Subcutaneous abdominal adipose tissue (tissue), 5 donors: ENCODE results near the gene PTBP1.
A peak's percentile ranks its signal among the peaks of the same experiment; 100 is the strongest.

Experiments
- H3K27ac ChIP-seq: one replicate; pipeline ENCODE4 v1.7.0; 2013; ENCODE audit warnings: low read depth, mild to moderate bottlenecking, inconsistent platforms, low read length, moderate library complexity
- H3K27me3 ChIP-seq, 5 donors: one replicate each; pipeline ENCODE4 v1.7.0; 2013; ENCODE audit warnings: low read length in 5 of 5, inconsistent platforms in 1 of 5; ENCODE audit not compliant: control insufficient read depth in 5 of 5, insufficient read depth in 4 of 5
- H3K36me3 ChIP-seq, 5 donors: one replicate each; pipeline ENCODE4 v1.7.0; 2013; ENCODE audit warnings: low read length in 5 of 5; ENCODE audit not compliant: control insufficient read depth in 5 of 5, insufficient read depth in 5 of 5
- H3K4me1 ChIP-seq, 5 donors: one replicate each; pipeline ENCODE4 v1.7.0; 2013; ENCODE audit warnings: low read length in 5 of 5, mild to moderate bottlenecking in 3 of 5, moderate library complexity in 1 of 5; ENCODE audit not compliant: control insufficient read depth in 5 of 5, insufficient read depth in 5 of 5
- H3K4me3 ChIP-seq, 5 donors: one replicate each; pipeline ENCODE4 v1.7.0; 2013; ENCODE audit warnings: low read length in 5 of 5, low read depth in 1 of 5
- H3K9ac ChIP-seq, 5 donors: one replicate each; pipeline ENCODE4 v1.7.0; 2013; ENCODE audit warnings: low read length in 5 of 5, mild to moderate bottlenecking in 4 of 5, moderate library complexity in 3 of 5
- H3K9me3 ChIP-seq, 5 donors: one replicate each; pipeline ENCODE4 v1.7.0; 2013; ENCODE audit warnings: low read length in 5 of 5; ENCODE audit not compliant: control insufficient read depth in 5 of 5
- donor health status: healthy.
- donor health status: healthy.
- donor health status: healthy.
- donor health status: healthy.
- donor health status: healthy.

Gene PTBP1

GRCh38 chr19:784541-784940 lies 12.7 kb upstream of the PTBP1 start:
- Histone ChIP-seq H3K9me3 (no peaks in the 10 kb centered on the region), H3K27me3 (no peaks in the 10 kb centered on the region), H3K4me1 (peaks cover 5 to 49% (median 27%) of the 10 kb centered on the region in 5 donors), H3K27ac (peak overlapping the region; percentile 46), H3K9ac (no peak overlapping the region), H3K36me3 (no peaks in the 10 kb centered on the region), H3K4me3 (no peak overlapping the region)

- H3K4me3 ChIP-seq = no peak overlapping the region
- no peak overlapping the region for H3K9ac ChIP-seq
- H3K9me3 ChIP-seq = no peaks in the 10 kb centered on the region
- peaks cover 5 to 56% (median 21%) of the 10 kb centered on the region in 5 donors for H3K4me1 ChIP-seq
- no peaks in the 10 kb centered on the region for H3K27me3 ChIP-seq
- no peaks in the 10 kb centered on the region for H3K36me3 ChIP-seq
- H3K27ac ChIP-seq = no peak overlapping the region
Measured at GRCh38 chr19:787536-787935, 9.7 kb upstream of the PTBP1 start.

- Histone ChIP-seq H3K27ac (peak overlapping the region; percentile 50), H3K36me3 (no peaks in the 10 kb centered on the region), H3K27me3 (no peaks in the 10 kb centered on the region), H3K9ac (peak overlapping the region in 1 of 5 donors; percentile 58), H3K9me3 (no peaks in the 10 kb centered on the region), H3K4me3 (peak overlapping the region in 3 of 5 donors; percentile 7 to 45 (median 32)), H3K4me1 (peaks cover 5 to 49% (median 17%) of the 10 kb centered on the region in 5 donors)
Measured at GRCh38 chr19:788686-788982, 8.6 kb upstream of the PTBP1 start.

GRCh38 chr19:788983-789700 lies 8.1 kb upstream of the PTBP1 start:
- Histone ChIP-seq H3K4me3 (peak overlapping the region in 4 of 5 donors; percentile 7 to 45 (median 32)), H3K27me3 (no peaks in the 10 kb centered on the region), H3K36me3 (no peaks in the 10 kb centered on the region), H3K4me1 (peaks cover 5 to 49% (median 17%) of the 10 kb centered on the region in 5 donors), H3K9ac (peak overlapping the region in 2 of 5 donors; percentile 56 to 58), H3K27ac (peak overlapping the region; percentile 50), H3K9me3 (no peaks in the 10 kb centered on the region)

GRCh38 chr19:789701-790060 lies 7.6 kb upstream of the PTBP1 start:
- Histone ChIP-seq H3K4me1 (peaks cover 5 to 45% (median 17%) of the 10 kb centered on the region in 5 donors), H3K4me3 (peak overlapping the region in 3 of 5 donors; percentile 32 to 45 (median 32)), H3K36me3 (no peaks in the 10 kb centered on the region), H3K27ac (peak overlapping the region; percentile 50), H3K9me3 (no peaks in the 10 kb centered on the region), H3K27me3 (no peaks in the 10 kb centered on the region), H3K9ac (peak overlapping the region in 2 of 5 donors; percentile 47 to 58)

GRCh38 chr19:791007-791566 lies 6.2 kb upstream of the PTBP1 start:
- Histone ChIP-seq H3K9ac (no peak overlapping the region), H3K9me3 (no peaks in the 10 kb centered on the region), H3K36me3 (no peaks in the 10 kb centered on the region), H3K4me1 (peaks cover 6 to 55% (median 28%) of the 10 kb centered on the region in 5 donors), H3K27ac (peak overlapping the region; percentile 37), H3K27me3 (no peaks in the 10 kb centered on the region), H3K4me3 (no peak overlapping the region)

- H3K27me3 ChIP-seq = no peaks in the 10 kb centered on the region
- no peak overlapping the region for H3K4me3 ChIP-seq
- no peaks in the 10 kb centered on the region for H3K9me3 ChIP-seq
- peaks cover 6 to 61% (median 34%) of the 10 kb centered on the region in 5 donors for H3K4me1 ChIP-seq
- no peaks in the 10 kb centered on the region for H3K36me3 ChIP-seq
- no peak overlapping the region for H3K9ac ChIP-seq
- peak overlapping the region; percentile 37 for H3K27ac ChIP-seq
Measured at GRCh38 chr19:791567-792305, 5.5 kb upstream of the PTBP1 start.

- Histone ChIP-seq H3K4me3 (no peak overlapping the region), H3K4me1 (peaks cover 6 to 60% (median 35%) of the 10 kb centered on the region in 5 donors), H3K36me3 (no peaks in the 10 kb centered on the region), H3K9me3 (no peaks in the 10 kb centered on the region), H3K9ac (no peak overlapping the region), H3K27ac (peak overlapping the region; percentile 37), H3K27me3 (no peaks in the 10 kb centered on the region)
Measured at GRCh38 chr19:792306-792885, 4.9 kb upstream of the PTBP1 start.

GRCh38 chr19:793806-794205 lies 3.4 kb upstream of the PTBP1 start:
- Histone ChIP-seq H3K9me3 (no peaks in the 10 kb centered on the region), H3K4me1 (peaks cover 6 to 51% (median 37%) of the 10 kb centered on the region in 5 donors)

More at GRCh38 chr19:793806-794205, 3.4 kb upstream of the PTBP1 start:
- no peaks in the 10 kb centered on the region for H3K36me3 ChIP-seq
- H3K9ac ChIP-seq = no peak overlapping the region
- no peak overlapping the region for H3K27ac ChIP-seq
- H3K4me3 ChIP-seq = no peak overlapping the region
- no peaks in the 10 kb centered on the region for H3K27me3 ChIP-seq
